WERI-Rb-1 (cell line): ENCODE results near the gene PRKAR1B.

ENCODE experiments used
- DNase-seq: peaks from one replicate; pipeline ENCODE4 v3.0.0-alpha.2; 2020
- H3K27ac ChIP-seq: fragments of 250-450 bp; sonication (Bioruptor Pico); 2 replicates; pipeline ENCODE4 v1.5.1; 2020; ENCODE audit warnings: mild to moderate bottlenecking, moderate library complexity
- H3K27me3 ChIP-seq: fragments of 250-450 bp; sonication (Bioruptor Pico); 2 replicates; pipeline ENCODE4 v1.5.1; 2021; ENCODE audit warnings: mild to moderate bottlenecking, low read depth, moderate library complexity; ENCODE audit not compliant: insufficient read depth, severe bottlenecking
- H3K36me3 ChIP-seq: fragments of 250-450 bp; sonication (Bioruptor Pico); 2 replicates; pipeline ENCODE4 v1.5.1; 2020; ENCODE audit warnings: mild to moderate bottlenecking, moderate library complexity
- H3K4me3 ChIP-seq: 2 replicates; pipeline ENCODE4 v1.5.1; 2011; ENCODE audit warnings: low read depth, mild to moderate bottlenecking, control low read depth, low read length
- H3K9me3 ChIP-seq: fragments of 250-450 bp; sonication (Bioruptor Pico); 2 replicates; pipeline ENCODE4 v1.5.1; 2021; ENCODE audit warnings: mild to moderate bottlenecking, moderate library complexity; ENCODE audit not compliant: severe bottlenecking
- TF ChIP-seq, protein P1 (sequence below): IDR thresholded peaks from 2 replicates; pipeline ENCODE4 v1.5.1; 2011; ENCODE audit warnings: low read depth, mild to moderate bottlenecking, control low read depth, inconsistent platforms, low read length

Gene PRKAR1B

DNA sequence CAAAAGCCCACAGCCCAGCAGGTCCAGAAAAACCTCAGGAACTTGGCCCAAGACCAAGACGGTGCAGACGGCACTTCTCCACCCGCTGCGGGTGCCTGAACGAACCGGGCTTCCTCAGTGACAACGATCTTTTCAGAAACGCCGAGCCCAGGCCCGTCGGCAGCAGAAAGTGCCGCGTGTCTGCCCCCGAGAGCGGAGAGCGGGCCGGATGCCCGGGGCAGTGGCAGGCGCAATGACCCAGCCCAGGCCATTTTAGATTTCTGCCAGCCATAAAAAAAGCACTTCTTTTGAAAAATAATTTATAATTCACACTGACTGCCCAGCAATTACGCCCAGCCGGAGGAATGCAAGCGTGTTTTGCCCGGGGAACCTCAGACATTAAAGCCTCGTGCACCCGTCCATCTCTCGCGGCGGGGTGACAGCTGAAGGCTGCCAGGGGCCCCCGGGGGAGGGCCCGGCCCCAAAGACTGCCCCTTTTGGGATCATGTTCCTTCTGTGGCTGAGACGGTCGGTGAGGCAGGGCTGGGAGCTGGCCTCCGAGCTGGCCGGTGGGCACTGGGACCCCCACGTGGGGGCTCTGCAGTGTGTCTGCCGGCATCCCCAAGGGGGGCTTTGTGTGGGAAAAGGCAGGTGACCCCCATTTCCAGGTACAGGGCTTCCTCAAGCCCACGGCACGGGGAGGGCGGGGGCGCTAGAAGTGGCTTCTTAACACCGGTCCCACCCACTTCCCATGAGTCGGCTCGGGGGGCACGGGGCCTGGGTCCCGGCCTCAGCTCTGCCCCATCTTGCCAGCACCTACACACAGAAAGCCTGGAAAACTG is 136.1 kb downstream of the PRKAR1B start:
- no peak overlapping the region for H3K27ac ChIP-seq
- H3K36me3 ChIP-seq: peaks cover 11% of the 10 kb centered on the region; the same call in 1 of the 2 replicates
- TF ChIP-seq, protein P1, sequence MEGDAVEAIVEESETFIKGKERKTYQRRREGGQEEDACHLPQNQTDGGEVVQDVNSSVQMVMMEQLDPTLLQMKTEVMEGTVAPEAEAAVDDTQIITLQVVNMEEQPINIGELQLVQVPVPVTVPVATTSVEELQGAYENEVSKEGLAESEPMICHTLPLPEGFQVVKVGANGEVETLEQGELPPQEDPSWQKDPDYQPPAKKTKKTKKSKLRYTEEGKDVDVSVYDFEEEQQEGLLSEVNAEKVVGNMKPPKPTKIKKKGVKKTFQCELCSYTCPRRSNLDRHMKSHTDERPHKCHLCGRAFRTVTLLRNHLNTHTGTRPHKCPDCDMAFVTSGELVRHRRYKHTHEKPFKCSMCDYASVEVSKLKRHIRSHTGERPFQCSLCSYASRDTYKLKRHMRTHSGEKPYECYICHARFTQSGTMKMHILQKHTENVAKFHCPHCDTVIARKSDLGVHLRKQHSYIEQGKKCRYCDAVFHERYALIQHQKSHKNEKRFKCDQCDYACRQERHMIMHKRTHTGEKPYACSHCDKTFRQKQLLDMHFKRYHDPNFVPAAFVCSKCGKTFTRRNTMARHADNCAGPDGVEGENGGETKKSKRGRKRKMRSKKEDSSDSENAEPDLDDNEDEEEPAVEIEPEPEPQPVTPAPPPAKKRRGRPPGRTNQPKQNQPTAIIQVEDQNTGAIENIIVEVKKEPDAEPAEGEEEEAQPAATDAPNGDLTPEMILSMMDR: no peak
- no peaks in the 10 kb centered on the region for H3K9me3 ChIP-seq
- H3K4me3 ChIP-seq: no peak overlapping the region
- H3K27me3 ChIP-seq: no peaks in the 10 kb centered on the region
- no peak for DNase-seq

DNA sequence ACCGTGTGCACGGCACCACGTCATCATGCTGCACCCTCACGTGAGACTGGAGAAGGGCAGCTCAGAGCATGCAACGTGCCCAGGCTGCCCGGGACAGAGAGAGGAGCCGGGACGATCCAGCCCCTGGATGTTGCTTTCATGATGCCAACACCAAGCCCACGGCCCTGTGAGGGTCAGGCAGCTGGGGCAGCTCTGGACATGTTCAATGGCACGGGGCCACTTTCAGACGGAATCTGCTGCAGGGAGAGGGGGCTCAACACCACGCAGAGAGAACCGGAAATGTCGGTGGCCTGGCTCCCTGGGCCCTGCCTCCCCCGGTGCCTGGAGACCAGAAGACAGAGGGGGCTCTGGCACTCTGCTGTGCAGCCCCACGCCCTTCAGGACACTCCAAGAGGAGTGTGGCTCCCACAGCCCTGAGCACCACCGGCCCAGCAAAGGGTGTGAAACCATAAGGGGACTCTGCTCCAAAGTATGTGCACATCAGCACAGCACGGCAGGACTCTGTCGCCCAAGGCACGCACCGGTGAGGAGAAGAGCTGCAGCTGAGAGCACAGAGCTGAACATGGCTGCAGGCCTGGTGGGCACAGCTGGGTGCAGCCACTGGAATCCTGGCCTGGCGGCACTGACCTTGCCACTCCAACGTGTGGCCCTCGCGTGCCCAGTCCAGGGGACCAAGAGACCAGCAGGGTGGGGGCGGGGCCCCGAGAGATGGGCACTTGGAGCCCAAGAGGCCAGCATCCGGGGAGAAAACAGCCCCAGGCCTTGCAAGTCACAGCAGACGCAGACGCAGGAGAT is 137.1 kb downstream of the PRKAR1B start:
- Histone ChIP-seq H3K27me3 (no peaks in the 10 kb centered on the region), H3K27ac (no peak overlapping the region), H3K36me3 (peaks cover 6% of the 10 kb centered on the region; the same call in 1 of the 2 replicates), H3K9me3 (no peaks in the 10 kb centered on the region), H3K4me3 (no peak overlapping the region)
- no peak for DNase-seq
- TF ChIP-seq, protein P1: no peak

GRCh38 chr7:587767-588166 is 139.3 kb downstream of the PRKAR1B start:
- Histone ChIP-seq H3K4me3 (no peak overlapping the region), H3K27me3 (no peaks in the 10 kb centered on the region), H3K27ac (no peak overlapping the region), H3K9me3 (no peaks in the 10 kb centered on the region), H3K36me3 (peaks cover 13% of the 10 kb centered on the region)
- TF ChIP-seq, protein P1: no peak
- no peak for DNase-seq

- Histone ChIP-seq H3K9me3 (no peaks in the 10 kb centered on the region), H3K27ac (no peak overlapping the region), H3K4me3 (no peak overlapping the region), H3K36me3 (peaks cover 16% of the 10 kb centered on the region), H3K27me3 (no peaks in the 10 kb centered on the region)
- no peak for DNase-seq
- TF ChIP-seq, protein P1: no peak
Measured at GRCh38 chr7:586494-586893, 140.6 kb downstream of the PRKAR1B start.

DNA sequence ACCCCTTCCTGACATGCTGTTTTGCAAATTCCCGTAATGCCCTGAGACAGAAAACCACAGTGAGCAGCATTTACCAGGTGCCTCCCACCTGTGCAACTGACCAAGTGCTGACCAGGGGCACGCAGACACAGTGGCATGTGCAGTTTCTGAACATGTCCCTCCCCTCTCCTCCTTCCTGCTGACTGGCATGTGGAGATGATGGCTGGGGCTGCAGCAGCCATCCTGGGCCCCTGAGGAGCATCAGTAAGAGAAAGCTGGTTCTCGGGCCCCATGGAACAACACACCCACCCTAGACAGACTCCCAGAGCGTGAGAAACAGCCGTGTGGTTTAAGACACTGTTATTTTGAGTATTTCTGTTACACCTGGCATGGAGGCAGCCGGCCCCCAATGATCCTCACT is 141.2 kb downstream of the PRKAR1B start:
- TF ChIP-seq, protein P1: no peak
- H3K9me3 ChIP-seq: no peaks in the 10 kb centered on the region
- H3K4me3 ChIP-seq: no peak overlapping the region
- no peak for DNase-seq
- no peak overlapping the region for H3K27ac ChIP-seq
- peaks cover 16% of the 10 kb centered on the region for H3K36me3 ChIP-seq
- no peaks in the 10 kb centered on the region for H3K27me3 ChIP-seq
